ENCODE results near the gene NTM.
"Not testable (repeated sequence)": the region's sequence is repeated elsewhere in the genome, so short reads cannot be mapped to it uniquely, and the experiment has no call there.

The NTM gene

DNA sequence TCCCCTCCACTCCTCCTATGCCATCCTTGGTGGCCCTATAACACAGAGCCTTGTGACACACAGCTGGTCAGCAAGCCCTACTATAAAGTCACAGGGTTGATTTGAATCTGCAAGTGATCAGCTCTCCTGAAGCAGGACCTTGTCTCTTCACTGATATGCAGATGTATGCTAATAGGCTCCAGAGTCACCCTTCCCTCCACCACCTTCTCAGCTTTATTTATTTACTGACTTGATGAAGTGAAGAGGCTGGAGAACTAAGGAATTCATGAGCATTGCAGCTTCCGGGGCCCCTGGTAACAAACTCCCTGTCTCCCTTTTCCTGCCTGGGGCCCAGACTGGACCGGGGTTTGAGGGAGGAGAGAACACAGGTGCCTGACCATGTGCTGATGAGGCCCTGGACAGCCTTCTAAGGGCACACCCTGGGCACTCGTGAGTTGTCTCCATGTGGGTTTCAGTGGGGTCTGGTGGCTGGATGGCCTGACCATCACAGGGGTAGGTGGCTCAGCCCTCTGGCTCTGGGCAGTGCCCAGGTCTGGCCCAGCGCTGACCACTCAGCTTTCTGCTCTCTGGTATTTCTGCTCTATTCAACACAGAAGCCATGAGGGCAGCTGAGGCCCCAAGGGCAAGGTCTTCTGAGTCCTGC is 307.5 kb downstream of the NTM start:
- no peak for DNase-seq

DNA sequence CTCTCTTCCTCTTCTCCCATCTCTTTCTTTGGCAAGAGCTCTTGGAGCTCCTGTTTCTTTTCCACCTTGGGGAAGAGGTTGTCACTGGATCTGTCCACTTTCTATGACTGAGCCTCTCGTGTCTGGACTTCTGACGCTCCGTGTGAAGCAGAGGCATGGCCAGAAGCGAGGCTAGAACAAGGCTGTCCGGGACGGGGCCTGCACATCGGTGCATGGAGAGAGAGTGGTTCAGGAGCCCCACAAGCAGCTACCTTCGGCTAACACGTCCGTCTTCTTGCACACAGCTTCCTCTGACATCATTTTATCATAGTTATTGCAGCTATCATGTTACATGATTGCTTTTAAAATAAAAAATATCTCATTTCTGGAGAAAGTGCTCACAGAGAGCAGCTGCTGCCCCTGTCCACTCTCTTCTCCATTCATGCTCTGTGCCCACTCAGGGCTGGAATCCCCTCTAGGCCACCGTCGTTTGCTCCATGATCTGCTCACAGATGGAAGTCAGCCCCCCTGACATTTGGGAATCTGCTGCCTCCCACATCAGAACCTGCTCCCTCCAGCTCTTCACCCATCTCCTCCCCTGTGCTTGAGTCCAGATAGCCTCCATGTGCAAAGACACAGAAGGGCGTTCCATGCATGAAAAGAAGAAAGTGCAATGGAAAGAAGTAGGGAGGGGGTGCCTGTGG is 308.4 kb downstream of the NTM start:
- DNase-seq = no peak

DNA sequence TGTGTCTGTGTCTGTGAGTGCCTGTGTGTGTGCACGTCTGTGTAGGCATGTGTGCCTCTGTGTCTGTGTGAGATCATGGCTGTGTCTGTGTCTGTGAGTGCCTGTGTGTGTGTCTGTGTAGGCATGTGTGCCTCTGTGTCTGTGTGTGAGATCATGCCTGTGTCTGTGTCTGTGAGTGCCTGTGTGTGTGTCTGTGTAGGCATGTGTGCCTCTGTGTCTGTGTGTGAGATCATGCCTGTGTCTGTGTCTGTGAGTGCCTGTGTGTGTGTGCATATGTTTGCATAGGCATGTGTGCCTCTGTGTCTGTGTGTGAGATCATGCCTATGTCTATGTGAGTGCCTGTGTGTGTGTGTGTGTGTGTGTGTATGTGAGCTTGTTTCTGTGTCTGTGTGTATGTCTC is 310.0 kb downstream of the NTM start:
- not testable (repeated sequence) for DNase-seq

DNA sequence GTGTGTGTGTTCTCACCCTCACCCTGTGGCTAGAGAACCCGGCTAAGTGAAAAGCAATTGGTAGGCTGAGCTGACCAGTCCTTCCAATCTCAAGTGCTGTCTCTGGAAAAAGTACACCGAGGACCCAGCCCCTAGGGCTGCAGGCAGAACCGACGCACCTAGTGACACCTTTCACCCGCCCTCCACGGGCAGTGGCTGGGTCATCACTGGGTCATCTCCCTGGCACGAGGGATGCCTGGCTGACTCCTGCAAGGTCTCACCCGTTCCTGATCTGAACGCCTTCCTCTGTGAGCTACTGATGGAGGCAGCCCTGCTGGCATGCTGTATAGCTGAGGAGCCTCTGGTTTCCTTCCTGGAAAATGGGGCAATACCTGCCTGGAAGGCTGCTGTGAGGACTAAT is 311.5 kb downstream of the NTM start:
- no peak for DNase-seq

DNA sequence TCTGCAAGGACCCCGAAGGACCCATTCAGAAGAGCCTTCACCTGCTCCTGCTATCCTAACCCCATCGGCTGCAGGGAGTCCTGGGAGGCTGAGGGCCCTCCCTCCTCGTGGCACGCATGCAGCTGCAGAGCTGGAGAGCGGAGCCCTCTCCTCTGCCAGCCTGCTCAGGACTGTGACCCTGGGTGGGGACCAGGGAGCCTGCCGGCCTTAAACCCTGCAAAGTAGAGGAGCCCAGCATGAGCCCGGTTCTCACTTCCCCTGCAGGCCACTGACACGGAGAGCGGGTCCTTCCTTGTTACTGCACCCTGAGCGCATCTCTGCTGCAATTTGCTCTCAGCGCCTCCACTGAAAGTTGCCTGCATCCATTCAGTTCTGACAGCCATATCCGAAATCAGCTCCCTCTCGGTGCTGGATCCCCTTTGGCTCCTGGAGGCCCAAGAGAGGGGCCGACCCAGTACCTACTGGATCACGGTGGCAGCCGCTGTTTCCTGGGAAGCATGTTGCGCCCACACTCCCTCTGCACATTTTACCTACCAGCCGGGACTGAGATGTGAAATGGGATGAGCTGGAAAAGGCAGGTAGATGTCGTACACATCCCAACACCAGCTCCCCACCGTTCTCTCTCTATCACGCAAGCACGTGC is 312.1 kb downstream of the NTM start:
- no peak for DNase-seq

DNA sequence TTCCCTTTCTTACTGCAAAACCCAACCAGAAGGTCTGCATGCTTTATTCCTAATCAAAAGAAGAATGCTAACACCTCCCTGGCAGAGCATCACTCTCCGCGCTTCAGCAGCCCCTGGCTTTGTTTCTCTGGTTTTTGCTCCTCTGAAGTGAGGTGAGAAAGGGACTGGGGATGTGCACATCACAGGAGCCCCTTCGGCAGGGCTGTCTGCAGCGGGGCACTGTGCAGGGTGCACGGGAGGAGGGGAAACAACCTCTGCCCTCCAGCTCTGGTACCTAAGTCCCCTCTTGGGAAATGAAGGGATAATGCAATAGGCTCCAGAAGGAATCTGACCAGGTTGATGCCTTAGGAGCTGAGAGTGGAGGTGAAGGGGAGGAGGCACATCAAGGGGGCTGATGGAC is 312.7 kb downstream of the NTM start:
- DNase-seq = no peak

DNA sequence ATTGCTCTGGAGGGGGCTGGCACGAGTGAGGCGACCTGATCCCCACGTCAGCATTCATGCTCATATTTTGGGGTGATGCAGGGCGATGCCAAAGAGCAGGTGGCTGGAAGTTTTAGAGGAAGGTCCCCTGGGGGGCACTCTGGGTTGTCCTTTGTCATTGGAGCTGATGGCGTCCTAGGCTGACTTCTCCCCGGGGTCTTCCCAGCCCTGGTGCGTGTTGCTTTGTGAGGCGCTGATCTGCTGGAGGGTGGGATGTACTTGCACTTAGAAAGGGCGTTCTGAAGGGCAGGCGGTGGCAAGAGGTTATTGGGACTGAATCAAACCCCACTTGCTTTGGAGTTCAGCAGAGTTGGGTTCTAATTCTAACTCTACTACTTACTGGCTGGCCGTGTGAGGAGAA is 313.3 kb downstream of the NTM start:
- peak in 1 of 2 donors; percentile 4 for DNase-seq

DNA sequence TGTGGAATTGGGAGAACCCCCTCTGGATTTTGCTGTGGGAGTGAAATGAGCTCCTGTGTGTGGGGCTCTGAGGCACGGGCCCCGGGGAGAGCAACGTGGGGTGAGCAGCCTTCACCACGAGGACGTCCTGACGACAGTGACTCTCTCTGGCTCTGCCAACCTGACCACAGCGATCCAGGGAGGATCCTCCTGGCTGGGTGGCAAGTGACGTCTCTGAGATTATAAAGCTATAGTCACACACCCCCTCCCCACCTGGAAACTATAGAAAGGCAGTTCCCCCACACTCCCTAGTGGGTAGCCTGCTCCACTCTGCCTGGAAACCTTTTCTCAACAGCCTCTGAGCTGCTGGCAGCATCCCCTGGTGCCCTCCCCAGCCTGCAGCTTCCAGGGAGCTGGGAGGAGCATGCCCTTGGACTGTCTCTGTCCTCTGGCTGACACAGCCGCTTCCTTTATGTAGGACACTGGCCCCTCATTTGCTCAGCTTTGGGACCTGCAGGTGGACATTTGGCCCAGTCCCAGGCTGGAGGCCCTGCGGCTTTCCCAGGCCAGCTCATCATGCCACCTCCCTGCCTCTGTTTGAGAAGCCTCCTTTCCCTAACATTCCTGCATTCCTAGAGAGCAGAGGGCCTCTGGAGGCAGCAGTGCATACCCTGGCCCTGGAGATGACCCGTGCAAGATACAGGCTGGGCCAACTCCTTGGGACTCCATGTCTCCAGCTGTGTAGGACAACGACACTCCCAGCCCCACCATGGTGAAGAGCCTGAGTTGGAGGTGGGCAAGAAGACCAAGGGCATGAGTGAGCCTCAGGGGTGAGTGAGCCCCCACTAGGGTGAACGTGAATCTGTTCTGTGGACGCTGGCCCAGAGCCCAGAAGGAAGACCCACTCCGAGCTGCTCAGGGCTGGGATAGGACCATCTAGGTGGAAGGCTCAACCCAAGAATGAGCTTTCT is 314.0 kb downstream of the NTM start:
- peak in 1 of 2 donors; percentile 4 for DNase-seq

DNA sequence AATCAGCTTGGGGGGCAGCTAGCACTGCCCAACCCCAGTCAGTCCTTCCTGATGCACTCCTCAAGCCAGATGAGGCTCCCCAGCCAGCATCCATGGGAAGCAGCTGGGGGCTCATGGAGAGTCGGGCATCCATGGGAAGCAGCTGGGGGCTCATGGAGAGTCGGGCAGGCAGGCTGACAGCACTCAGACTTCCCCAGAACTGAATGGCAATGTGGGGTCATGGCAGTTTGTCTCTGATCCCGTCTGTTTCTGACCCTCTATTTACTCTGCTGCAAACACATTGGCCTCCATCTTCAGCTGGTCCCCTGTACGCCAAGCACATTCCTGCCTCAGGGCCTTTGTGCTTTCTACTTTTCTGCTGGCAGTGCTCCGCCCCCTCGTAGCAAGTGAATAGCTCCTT is 314.8 kb downstream of the NTM start:
- no peak for DNase-seq

DNA sequence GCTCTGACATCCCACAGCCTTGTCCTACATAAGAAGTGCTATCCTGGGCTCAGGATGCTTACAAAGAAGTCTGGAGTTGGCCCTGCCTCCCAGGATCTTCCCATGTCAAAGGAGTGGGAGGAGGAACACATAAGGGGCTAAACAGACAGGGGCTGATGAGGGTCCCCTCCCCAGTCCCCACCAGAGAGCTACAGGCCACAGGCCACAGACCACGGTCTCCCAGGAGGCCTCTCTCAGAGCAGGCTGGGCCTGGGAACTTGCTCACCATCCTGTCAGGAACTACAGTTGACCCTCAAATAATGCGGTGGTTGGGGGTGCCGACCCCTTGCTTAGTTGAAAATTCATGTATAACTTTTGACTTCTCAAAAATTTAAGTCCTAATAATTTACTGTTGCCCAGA is 315.5 kb downstream of the NTM start:
- no peak for DNase-seq

DNA sequence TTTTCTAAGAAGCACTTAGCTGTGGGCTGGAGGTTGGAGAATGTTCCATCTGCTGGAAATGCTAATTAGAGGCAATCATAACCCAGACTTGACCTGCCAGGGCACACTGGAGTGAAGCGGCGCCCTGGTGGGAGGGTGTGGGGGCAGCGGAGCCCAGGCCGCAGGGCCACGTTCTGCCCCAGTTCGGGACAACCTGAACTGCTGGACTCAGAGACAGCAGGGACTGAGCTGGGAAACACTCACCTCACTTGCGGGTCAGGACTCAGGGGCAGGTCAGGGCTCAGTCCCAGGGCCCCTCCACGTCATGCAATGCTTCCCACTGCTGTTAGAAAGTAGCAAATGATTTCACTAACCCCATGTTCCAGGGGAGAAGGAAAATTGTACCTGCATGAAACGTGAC is 316.4 kb downstream of the NTM start:
- DNase-seq = no peak

DNA sequence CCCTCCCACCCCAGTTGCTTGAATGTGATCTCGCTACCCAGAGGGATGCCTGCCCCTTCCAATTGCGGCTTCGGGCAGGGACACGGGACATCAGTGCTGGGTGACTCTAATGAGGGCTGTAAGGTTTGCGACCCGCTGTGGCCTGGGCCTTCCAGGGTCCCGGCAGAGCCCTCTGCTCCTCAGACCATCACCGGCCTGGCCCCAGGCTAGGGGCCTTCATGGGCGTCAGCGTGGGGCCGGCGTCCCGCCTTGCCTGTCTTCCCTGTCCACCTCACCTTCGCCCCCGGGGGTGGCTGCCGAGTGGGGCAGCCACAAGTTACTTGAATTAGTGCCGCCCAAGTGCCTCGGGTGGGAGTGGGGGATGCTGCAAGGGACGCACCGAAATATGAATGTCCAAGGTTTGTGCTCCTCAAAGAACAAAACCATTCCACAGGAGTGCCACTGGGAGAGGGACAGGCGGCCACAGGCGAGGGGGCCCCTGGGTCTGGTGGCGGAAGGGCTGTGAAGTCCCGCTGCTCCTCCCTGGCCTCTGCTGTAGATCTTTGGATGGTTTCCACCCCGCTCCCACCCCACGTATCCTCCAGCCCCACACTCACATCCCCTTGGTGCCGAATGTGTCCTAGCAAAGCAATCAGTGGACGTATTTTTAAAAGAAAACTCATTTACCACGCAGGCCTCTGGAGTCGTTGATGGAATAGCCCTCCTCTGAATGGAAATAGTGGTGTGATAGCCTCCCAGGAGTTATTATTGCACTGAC is 317.1 kb downstream of the NTM start:
- DNase-seq = no peak

DNA sequence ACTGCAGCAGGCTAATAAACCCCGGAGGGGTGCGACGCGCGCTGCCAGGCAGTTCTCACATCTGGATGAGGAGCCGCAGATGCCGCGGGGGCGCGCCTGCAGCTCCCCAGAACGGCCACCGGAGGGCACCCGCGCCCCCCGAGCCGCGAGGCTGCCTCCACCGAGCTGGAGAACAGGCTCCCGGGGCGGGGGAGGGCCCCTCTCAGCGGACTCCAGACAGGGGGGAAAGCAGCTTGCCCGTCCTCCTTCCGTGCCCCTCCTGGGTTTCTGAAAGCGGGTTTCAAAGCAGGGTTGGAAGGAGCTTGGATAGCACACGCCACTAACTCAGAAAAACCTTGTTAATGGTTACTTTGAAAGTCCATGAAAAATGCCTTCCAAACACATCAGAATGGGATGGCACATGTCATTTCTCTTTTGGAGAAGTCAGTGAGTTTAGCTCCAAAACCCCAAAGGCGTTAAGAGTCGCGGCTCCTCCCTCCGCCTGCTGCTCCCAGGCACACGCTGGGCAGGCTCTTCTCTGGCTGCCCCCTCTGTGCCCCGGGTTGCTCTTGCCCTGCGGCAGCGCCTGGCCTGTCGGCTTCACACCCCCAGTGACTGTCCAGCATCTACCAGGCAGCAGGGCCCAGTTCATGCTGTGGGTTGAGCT is 317.8 kb downstream of the NTM start:
- DNase-seq = peak; percentile 20 to 48

DNA sequence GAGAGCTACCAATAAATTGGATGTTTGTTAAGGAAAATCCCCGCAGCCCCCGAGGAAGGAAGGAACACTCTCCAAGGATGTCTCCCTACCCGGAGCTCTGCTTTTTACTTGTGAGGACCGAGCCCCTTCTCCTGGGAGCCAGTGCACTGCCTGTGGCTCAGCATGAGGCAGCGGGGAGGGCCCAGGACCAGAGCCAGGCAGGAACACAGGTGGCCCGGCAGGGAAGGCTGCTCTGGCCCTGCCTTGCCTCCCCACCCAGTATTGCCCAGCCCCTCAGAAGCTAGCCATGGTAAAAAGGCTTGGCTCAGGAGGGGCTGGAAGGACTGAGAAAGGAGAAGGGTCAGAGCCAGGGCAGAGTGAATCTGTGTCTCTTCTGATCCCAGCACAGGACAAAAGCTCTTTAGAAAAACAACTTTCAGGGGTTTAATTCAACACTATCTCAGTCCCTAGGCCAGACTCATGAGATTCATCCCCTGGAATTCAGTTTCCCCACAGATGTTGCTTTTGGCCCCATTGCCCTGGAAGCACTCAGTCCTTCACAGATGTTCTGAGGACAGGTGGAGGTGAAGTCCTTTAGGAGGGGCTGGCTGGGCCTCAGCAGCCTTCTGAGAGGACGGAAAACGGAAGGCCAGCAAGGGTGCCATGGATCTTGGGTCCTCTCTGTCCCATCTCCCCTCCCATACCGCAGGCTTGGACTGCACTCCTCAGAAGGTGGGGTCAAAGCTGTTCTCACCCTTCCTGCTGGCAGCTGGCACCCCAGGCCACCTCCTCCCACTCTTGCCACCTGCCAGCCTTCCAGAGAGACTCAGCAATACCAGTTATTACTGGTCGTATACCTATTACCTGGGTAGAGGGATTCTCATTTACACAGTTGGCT is 318.9 kb downstream of the NTM start:
- no peak for DNase-seq

DNA sequence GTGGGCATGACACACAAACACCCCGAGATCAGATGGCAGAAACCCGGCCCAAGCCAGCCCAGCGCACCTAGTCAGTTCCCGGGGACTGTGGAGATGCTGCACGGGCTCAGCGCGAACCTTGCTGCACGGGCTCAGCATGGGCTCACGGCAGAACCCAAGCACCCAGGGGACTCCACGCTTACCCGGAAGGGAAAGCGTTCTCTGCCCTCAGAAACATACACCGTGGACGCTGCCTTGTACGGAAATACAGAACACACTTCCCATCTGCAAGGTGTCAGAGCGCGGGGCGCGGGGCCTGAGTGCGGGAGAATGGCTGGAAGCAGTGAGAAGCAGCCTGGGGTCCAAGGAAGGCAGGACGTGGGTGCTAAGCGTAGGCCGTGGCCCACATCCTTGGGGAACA is 319.9 kb downstream of the NTM start:
- peak in 1 of 2 donors; percentile 9 for DNase-seq

DNA sequence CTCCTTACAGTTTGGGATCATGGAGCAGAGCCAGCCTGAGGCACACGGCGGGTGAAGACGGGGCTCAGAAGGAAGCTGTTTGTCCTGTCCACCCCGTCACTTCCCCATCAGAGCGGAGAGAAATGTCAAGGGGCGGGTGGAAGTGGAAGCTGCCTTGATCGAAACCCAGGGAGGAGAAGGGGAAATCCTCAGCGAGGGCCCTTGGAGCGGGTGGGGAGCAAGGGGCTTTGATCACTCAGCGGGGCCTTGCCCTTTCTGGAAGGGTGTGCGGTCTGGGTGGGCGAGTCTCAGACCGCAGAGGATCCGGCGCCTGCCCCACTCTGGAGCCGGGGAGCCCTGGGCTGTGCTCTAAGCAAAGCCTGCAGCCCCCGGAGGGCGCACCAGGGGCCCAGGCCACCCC is 320.4 kb downstream of the NTM start:
- no peak for DNase-seq

DNA sequence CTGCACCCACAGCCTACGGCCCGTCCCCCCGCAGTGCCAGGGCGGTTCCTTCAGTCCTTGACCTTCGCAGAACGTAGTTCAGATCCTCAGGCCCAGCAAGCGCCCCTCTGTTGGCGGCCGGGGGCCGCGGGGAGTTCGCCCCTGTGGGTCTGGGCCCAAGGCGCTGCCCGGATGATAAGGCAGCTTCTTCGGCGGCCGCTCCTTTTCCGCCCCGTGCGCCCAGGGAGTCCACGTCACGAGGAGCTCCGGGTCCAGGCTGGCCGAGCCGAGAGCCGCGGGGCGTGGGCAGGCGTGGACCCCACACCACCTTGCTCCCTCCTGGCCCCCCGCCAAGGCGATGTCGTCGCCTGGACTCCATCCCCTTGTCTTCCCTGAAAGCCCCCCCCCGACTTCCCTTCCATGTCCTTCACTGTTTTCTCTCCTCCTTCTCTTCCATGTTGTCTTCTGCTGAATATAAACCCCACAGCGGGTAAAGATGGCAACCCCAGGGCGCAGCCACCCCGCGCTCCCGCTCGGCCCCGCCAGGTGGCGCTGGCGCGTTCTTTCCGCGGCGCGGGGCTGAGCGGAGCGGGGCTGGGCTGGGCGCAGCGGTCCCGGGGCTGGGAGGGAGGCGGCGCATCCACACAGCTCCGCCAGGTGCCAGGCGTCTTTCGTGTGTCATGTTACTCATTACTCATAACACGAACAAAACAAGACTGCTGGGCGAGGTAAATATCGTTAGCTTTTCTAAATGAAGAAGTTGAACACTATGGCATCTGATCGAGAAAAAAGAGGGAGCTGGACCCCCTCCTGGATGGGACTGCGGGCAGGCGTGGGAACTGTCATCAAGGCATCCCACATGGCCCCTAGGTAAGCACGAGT is 321.0 kb downstream of the NTM start:
- peak in 1 of 2 donors; percentile 46 for DNase-seq

DNA sequence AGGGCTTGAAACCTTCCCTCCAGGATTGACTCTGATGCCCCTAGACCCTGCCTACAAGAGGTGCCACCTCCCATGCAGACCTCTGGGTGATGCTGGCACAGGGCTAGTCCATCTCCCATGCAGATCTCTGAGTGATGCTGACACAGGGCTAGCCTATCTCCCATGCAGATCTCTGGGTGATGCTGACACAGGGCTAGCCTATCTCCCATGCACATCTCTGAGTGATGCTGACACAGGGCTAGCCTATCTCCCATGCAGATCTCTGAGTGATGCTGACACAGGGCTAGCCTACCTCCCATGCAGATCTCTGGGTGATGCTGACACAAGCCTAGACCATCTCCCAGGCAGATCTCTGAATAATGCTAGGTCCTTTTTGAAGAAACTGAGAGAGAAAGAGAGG is 321.7 kb downstream of the NTM start:
- DNase-seq = no peak

DNA sequence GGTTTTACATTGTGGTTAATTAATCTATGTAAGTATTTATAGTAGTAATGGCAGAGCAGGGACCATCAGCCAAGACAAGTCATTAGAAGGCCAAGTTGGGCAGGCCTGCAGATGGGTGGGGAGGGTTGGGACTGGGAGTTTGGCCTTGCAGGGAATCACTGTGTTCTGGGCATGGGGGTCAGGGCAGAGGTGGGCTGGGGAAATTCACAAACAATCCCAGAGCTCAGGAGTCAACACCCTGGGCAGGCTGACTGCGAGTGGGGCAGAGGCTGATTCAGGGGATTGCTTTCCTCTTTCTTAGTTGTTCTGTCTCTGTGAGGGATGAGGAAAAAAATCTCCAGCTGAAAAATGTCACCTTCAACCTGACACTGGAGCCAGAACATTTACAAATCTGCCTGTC is 322.5 kb downstream of the NTM start:
- DNase-seq = no peak

DNA sequence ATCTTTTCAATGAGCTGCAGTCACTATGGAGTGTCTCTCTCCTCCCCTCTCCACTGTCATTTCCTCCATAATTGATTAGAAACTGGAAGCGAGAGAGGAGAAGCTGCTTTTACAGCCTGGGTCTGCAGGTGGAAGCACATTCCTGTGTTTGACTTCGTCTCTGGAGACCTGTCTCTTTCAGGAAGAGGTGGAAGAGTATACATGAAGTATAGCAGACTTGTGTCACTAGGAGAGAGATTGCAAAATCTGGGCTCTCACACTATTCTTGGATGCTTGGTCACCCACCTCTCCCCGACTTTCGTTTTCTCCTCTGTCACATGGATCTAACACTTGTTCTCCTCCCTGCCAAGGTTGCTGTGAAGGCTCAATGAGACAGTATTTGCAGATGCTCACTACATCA is 323.3 kb downstream of the NTM start:
- DNase-seq = no peak
